ENCODE results near the gene EPSTI1. TPM values are rescaled to one million over a fixed set of nuclear protein-coding genes. Genes with fewer than 3 reads are reported as not detected.
A peak's percentile ranks its signal among the peaks of the same experiment; 100 is the strongest.
"Not testable (repeated sequence)": the region's sequence is repeated elsewhere in the genome, so short reads cannot be mapped to it uniquely, and the experiment has no call there.

The EPSTI1 gene
- polyA plus RNA-seq, 1 donor, result 85.1 TPM

DNA sequence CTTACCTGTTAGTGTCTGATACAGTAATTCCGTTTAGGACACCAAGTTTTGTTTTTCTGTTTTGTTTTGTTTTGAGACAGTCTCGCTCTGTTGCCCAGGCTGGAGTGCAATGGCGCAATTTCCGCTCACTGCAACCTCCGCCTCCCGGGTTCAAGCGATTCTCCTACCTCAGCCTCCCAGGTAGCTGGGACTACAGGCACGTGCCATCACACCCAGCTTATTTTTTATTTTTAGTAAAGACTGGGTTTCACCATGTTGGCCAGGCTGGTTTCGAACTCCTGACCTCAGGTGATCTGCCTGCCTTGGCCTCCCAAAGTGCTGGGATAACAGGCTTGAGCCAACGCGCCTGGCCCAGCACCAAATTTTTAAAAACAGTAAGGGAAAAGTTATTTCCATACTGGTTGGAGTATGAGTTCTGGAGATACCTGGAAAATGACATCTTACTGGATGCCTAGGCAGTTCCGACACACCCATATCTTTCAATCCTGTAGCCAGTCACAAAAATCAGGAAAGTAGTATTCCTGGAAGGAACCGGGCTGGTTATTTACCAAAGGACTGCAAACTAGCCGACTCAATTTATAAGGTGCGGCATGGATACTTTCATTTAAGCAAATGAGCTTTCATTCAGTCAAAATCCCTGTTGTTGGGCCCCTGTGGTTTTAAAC, 676 bp downstream of the EPSTI1 start:
- peak overlapping the region; percentile 99 for H3K27ac ChIP-seq (ENCODE audit: low read length)
- peak overlapping the region; percentile 83 for H3K4me3 ChIP-seq (ENCODE audit: low read length)
- not testable (repeated sequence) for H3K36me3 ChIP-seq (ENCODE audit: control insufficient read depth, insufficient read depth, low read length); H3K27me3 ChIP-seq (ENCODE audit: control insufficient read depth, insufficient read depth, low read length); H3K9me3 ChIP-seq (ENCODE audit: control insufficient read depth, low read depth, low read length); DNase-seq
- peaks cover 17% of the 10 kb centered on the region for H3K4me1 ChIP-seq (ENCODE audit: control insufficient read depth, insufficient read depth, low read length)
- 69% methylated on average over 2 of the region's 15 CpGs for WGBS (ENCODE audit: insufficient coverage, low lambda C conversion rate)

DNA sequence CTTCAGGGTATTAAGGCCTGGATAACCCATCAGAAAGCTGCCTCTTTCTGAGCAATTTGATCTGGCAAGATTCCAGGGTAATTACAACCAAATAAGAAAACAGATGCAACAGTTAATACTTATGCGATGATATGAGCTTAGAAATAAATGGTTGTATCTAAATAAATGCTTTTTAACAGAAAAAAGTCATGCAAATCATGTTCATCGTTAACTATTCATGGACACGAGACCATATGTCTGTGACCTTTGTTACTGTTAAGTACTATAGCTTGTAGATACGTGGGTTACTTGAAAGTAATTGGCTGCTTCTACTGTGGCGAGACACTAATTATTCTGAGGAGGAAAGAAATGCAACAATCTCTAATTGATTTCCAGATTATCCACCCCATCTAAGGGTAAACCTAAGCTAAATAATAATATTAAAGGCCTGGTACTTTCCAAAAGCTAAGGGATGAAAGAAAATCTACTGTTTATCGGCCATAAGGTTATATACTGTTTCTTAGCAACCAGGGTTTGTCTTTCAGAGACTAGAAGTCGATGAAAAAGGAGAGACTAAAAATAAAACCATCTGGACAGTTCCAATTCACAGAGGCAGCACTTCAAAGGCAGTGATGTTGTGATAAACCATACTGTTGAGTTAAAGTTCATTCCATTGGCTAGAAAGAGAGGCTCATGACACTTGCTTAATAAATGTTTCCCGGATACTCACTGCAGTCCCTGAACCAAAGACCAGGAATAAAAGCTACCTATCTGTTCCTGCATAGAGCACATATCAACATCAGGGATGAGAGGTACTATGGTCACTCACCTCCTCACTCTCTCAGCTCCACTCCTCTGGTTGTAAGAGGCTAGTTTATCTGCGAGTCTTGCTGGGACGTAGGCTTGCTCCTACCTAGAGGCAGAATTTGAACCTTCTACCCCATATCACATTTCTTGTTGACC, 1.5 kb downstream of the EPSTI1 start:
- Histone ChIP-seq H3K27me3 (ENCODE audit: control insufficient read depth, insufficient read depth, low read length) (no peaks in the 10 kb centered on the region), H3K27ac (ENCODE audit: low read length) (peak overlapping the region; percentile 99), H3K36me3 (ENCODE audit: control insufficient read depth, insufficient read depth, low read length) (no peaks in the 10 kb centered on the region), H3K4me1 (ENCODE audit: control insufficient read depth, insufficient read depth, low read length) (peaks cover 23% of the 10 kb centered on the region), H3K9me3 (ENCODE audit: control insufficient read depth, low read depth, low read length) (no peaks in the 10 kb centered on the region), H3K4me3 (ENCODE audit: low read length) (peak overlapping the region; percentile 83)
- WGBS (ENCODE audit: insufficient coverage, low lambda C conversion rate), result 12% methylated on average over 6 of the region's 10 CpGs
- peak; percentile 40 to 84 for DNase-seq

DNA sequence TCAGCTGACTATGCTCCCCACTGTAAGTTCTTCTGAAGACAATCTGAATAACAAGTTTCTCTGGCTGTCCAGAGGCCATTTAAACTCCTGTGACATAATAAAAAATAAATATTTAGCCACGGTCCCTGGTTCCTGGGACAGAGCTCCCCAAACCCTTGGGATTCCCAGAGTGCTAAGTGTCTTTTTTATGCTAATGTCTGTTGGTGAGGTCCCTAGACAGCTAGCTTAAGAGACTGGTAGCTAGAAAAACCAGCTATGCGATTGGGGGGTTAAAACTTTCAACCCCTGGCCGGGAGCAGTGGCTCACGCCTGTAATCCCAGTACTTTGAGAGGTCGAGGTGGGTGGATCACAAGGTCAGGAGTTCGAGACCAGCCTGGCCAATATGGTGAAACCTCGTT, 5.9 kb downstream of the EPSTI1 start:
- Histone ChIP-seq H3K27me3 (ENCODE audit: control insufficient read depth, insufficient read depth, low read length) (no peaks in the 10 kb centered on the region), H3K4me3 (ENCODE audit: low read length) (no peak overlapping the region), H3K36me3 (ENCODE audit: control insufficient read depth, insufficient read depth, low read length) (no peaks in the 10 kb centered on the region), H3K27ac (ENCODE audit: low read length) (peak overlapping the region; percentile 90), H3K9me3 (ENCODE audit: control insufficient read depth, low read depth, low read length) (no peaks in the 10 kb centered on the region), H3K4me1 (ENCODE audit: control insufficient read depth, insufficient read depth, low read length) (peaks cover 30% of the 10 kb centered on the region)
- DNase-seq, result no peak
- WGBS (ENCODE audit: insufficient coverage, low lambda C conversion rate), result no CpG with 5 or more reads among the region's 7 CpGs

DNA sequence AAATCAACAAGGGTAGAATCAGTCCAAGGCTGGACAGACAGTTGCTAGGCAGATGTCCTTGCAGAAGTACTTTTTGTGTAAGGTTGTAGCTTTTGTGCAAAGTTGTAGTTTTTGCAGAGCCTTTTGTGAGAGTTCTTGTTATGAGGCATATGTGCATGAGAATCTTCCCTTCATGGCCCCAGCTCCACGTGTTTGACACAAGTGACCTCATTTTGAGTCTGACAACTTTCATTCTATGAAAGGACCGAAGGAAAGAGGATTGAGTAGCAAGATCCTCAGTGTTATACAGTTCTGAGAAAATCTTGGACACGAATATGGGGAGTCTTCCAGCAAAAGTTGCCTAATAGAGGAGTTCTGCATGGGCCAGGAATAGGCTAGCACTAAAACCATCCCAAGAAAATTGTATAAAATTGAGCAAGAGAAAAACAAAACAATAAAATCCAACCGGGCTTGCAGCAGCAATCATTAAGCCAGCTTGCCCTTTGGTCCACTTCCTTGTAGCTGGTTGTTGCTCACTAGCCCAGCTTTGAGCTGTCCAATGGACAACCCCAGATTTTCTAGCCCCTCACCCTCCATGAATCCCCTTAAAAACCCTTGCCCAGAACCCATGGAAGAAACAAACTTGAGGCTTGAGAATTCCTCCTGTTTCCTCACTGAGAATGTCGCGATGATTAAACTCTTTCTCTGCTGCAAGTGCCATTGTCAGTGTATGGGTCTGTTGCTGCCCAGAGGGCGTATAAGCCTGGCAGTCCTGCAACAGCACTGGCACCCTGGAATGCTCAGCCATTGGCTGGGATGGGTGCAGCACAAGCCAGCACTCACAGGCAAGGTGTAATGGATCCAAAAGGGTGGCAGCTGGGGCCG, 6.5 kb downstream of the EPSTI1 start:
- H3K9me3 ChIP-seq (ENCODE audit: control insufficient read depth, low read depth, low read length), result no peaks in the 10 kb centered on the region
- no peak overlapping the region for H3K4me3 ChIP-seq (ENCODE audit: low read length)
- peaks cover 31% of the 10 kb centered on the region for H3K4me1 ChIP-seq (ENCODE audit: control insufficient read depth, insufficient read depth, low read length)
- H3K36me3 ChIP-seq (ENCODE audit: control insufficient read depth, insufficient read depth, low read length), result no peaks in the 10 kb centered on the region
- peak; percentile 69 to 86 for DNase-seq
- no CpG with 5 or more reads among the region's 8 CpGs for WGBS (ENCODE audit: insufficient coverage, low lambda C conversion rate)
- peak overlapping the region; percentile 90 for H3K27ac ChIP-seq (ENCODE audit: low read length)
- H3K27me3 ChIP-seq (ENCODE audit: control insufficient read depth, insufficient read depth, low read length), result no peaks in the 10 kb centered on the region

DNA sequence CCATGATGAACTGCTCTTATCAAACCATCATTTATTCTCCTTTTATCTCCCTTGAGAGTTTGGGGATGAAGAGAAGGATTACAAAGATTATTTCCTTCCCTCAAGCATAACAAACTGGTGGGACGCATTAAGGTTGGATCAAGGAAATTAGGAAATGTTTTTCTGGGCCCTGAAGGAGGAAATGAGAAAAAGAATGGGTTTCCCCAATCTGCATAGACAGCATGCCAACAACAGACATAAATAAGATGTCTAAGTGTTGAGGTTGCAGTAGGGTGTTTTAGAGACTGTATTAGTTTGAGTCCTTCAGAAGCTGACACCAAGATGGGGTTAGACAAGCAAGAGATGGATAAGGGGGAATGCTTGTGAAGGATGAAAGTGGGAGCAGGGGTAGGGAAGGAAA, 7.3 kb downstream of the EPSTI1 start:
- peaks cover 37% of the 10 kb centered on the region for H3K4me1 ChIP-seq (ENCODE audit: control insufficient read depth, insufficient read depth, low read length)
- peak overlapping the region; percentile 90 for H3K27ac ChIP-seq (ENCODE audit: low read length)
- 100% methylated on average over 1 of the region's 1 CpG for WGBS (ENCODE audit: insufficient coverage, low lambda C conversion rate)
- no peak for DNase-seq
- no peak overlapping the region for H3K4me3 ChIP-seq (ENCODE audit: low read length)
- H3K27me3 ChIP-seq (ENCODE audit: control insufficient read depth, insufficient read depth, low read length), result no peaks in the 10 kb centered on the region
- no peaks in the 10 kb centered on the region for H3K9me3 ChIP-seq (ENCODE audit: control insufficient read depth, low read depth, low read length)
- no peaks in the 10 kb centered on the region for H3K36me3 ChIP-seq (ENCODE audit: control insufficient read depth, insufficient read depth, low read length)

DNA sequence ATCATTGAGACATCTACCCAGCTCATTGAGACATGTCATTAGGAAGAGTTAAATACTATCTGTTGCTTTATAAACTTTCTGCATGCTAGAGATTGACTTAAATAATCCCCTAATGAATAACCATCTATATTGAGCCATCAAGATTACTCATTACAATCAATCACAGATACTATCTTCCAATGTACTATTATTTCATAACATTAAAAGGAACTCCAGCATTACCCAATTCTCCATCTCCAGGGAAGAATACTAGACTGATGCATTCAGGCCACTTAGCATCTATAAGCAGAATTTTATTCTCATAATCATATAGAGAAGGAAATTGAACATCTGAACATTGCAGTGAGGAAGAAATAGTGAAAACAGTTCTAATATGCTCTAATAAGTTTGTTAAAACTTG, 8.0 kb downstream of the EPSTI1 start:
- no peaks in the 10 kb centered on the region for H3K36me3 ChIP-seq (ENCODE audit: control insufficient read depth, insufficient read depth, low read length)
- no peak overlapping the region for H3K4me3 ChIP-seq (ENCODE audit: low read length)
- peaks cover 37% of the 10 kb centered on the region for H3K4me1 ChIP-seq (ENCODE audit: control insufficient read depth, insufficient read depth, low read length)
- H3K27ac ChIP-seq (ENCODE audit: low read length), result no peak overlapping the region
- DNase-seq, result no peak
- no peaks in the 10 kb centered on the region for H3K9me3 ChIP-seq (ENCODE audit: control insufficient read depth, low read depth, low read length)
- no peaks in the 10 kb centered on the region for H3K27me3 ChIP-seq (ENCODE audit: control insufficient read depth, insufficient read depth, low read length)

DNA sequence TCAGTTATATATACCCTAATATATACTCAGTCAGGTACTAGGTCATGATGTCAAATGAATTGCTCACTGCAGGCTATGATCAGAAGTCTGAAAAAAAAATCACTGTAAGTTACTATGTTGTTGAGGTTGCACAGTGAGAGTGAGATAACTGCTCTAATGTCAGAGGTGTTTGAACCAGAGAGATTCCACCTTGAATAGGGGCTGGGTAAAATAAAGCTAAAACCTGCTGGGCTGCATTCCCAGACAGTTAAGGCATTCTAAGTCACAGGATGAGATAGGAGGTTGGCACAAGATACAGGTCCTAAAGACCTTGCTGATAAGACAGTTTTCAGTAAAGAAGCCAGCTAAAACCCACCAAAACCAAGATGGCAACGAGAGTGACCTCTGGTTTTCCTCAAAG, 10.2 kb downstream of the EPSTI1 start:
- Histone ChIP-seq H3K4me1 (ENCODE audit: control insufficient read depth, insufficient read depth, low read length) (peaks cover 34% of the 10 kb centered on the region), H3K9me3 (ENCODE audit: control insufficient read depth, low read depth, low read length) (no peaks in the 10 kb centered on the region), H3K36me3 (ENCODE audit: control insufficient read depth, insufficient read depth, low read length) (peaks cover 5% of the 10 kb centered on the region), H3K27ac (ENCODE audit: low read length) (peak overlapping the region; percentile 73), H3K27me3 (ENCODE audit: control insufficient read depth, insufficient read depth, low read length) (no peaks in the 10 kb centered on the region), H3K4me3 (ENCODE audit: low read length) (no peak overlapping the region)
- no CpG with 5 or more reads among the region's 1 CpG for WGBS (ENCODE audit: insufficient coverage, low lambda C conversion rate)
- peak; percentile 62 to 82 for DNase-seq

DNA sequence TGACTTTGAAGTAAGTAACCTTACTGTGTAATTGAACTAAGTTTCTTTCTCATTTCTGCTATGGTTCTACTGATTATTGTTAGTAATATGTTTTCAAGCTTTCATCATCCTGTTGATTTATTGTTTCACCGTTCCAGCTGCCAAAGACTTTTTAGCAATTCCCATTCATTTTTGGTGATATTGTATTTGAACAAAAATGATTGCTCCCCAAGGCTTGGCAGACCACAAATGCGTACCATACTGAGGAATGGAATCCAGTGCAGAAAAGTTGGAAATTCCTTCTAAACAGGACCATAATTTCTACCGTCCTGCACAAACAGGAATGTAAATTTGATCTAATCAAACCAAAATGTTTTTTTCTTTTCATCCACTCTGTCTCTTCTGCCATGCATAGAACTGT, 10.7 kb downstream of the EPSTI1 start:
- DNase-seq, result no peak

DNA sequence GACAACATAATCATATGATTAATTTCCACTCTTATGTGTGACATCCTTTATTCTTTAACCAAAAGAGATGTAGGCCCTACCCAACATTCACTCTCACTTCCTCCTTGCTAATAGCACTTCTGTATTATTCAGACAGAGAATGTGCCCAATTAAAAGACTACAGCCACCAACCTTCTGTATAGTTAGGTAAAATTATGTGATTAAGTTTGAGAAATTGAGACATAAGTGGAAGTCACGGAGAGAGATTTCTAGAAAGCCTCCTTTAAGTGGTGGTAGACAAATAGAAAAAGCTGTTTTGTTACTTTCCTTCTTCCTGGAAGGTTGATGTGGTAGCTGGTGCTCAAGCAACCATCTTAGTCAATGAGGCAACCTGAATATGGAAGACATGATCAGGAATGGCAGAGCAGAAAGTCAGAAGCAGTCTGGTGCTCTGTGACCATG, 14.8 kb downstream of the EPSTI1 start:
- no peaks in the 10 kb centered on the region for H3K27me3 ChIP-seq (ENCODE audit: control insufficient read depth, insufficient read depth, low read length)
- no peak overlapping the region for H3K4me3 ChIP-seq (ENCODE audit: low read length)
- peaks cover 14% of the 10 kb centered on the region for H3K4me1 ChIP-seq (ENCODE audit: control insufficient read depth, insufficient read depth, low read length)
- DNase-seq, result no peak
- peaks cover 5% of the 10 kb centered on the region for H3K36me3 ChIP-seq (ENCODE audit: control insufficient read depth, insufficient read depth, low read length)
- peaks cover 7% of the 10 kb centered on the region for H3K9me3 ChIP-seq (ENCODE audit: control insufficient read depth, low read depth, low read length)
- no CpG with 5 or more reads among the region's 1 CpG for WGBS (ENCODE audit: insufficient coverage, low lambda C conversion rate)
- H3K27ac ChIP-seq (ENCODE audit: low read length), result no peak overlapping the region

More for the DNA sequence above, 10.7 kb downstream of the EPSTI1 start:
- Histone ChIP-seq H3K4me3 (ENCODE audit: low read length) (no peak overlapping the region), H3K27me3 (ENCODE audit: control insufficient read depth, insufficient read depth, low read length) (no peaks in the 10 kb centered on the region), H3K27ac (ENCODE audit: low read length) (peak overlapping the region; percentile 73), H3K9me3 (ENCODE audit: control insufficient read depth, low read depth, low read length) (no peaks in the 10 kb centered on the region), H3K4me1 (ENCODE audit: control insufficient read depth, insufficient read depth, low read length) (peaks cover 33% of the 10 kb centered on the region), H3K36me3 (ENCODE audit: control insufficient read depth, insufficient read depth, low read length) (peaks cover 5% of the 10 kb centered on the region)
- WGBS (ENCODE audit: insufficient coverage, low lambda C conversion rate), result 47% methylated on average over 3 of the region's 3 CpGs

DNA sequence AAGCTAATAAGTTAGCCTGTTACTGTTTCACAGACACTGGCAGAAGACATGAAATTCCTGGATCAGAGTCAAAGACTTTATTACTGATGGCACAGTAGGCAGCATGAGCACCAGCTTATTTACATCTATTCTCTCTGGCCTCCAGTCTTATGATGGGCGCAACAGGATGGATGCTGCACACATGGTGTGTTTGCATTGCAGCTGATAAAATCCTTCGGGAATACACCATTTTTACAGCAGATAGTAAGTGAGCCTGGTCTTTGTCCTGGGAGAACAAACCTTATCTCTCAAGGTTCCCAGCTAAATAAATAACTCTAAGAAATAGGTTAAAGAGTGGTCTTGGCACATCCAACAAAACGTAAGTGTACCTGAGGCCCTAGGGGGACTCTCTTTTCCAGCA, 16.0 kb downstream of the EPSTI1 start:
- DNase-seq, result peak in 1 of 2 donors; percentile 58
- Histone ChIP-seq H3K27me3 (ENCODE audit: control insufficient read depth, insufficient read depth, low read length) (no peaks in the 10 kb centered on the region), H3K4me1 (ENCODE audit: control insufficient read depth, insufficient read depth, low read length) (peaks cover 10% of the 10 kb centered on the region), H3K36me3 (ENCODE audit: control insufficient read depth, insufficient read depth, low read length) (peaks cover 8% of the 10 kb centered on the region), H3K9me3 (ENCODE audit: control insufficient read depth, low read depth, low read length) (peaks cover 7% of the 10 kb centered on the region), H3K27ac (ENCODE audit: low read length) (no peak overlapping the region), H3K4me3 (ENCODE audit: low read length) (no peak overlapping the region)
- no CpG with 5 or more reads among the region's 3 CpGs for WGBS (ENCODE audit: insufficient coverage, low lambda C conversion rate)
